HG03108 (cell line): ENCODE results near the gene C11orf24.

ENCODE experiments used
- ATAC-seq: cut with Tn5 transposase; IDR thresholded peaks from one replicate; pipeline ENCODE4 v1.9.1; 2021; ENCODE audit warnings: moderate library complexity; ENCODE audit not compliant: unreplicated experiment

C11orf24 gene

GRCh38 chr11:68271023-68271780, 571 bp downstream of the C11orf24 start:
- ATAC-seq: no peak

GRCh38 chr11:68270196-68271022, 1.4 kb downstream of the C11orf24 start:
- ATAC-seq: no peak

GRCh38 chr11:68269414-68270081, 2.2 kb downstream of the C11orf24 start:
- no peak for ATAC-seq

GRCh38 chr11:68267881-68268240, 3.9 kb downstream of the C11orf24 start:
- ATAC-seq: no peak

- no peak for ATAC-seq
Observed at GRCh38 chr11:68266936-68267880, 4.6 kb downstream of the C11orf24 start.

GRCh38 chr11:68266121-68266891, 5.5 kb downstream of the C11orf24 start:
- ATAC-seq: peak; percentile 71

- no peak for ATAC-seq
Observed at GRCh38 chr11:68264741-68265540, 6.8 kb downstream of the C11orf24 start.

- no peak for ATAC-seq
Observed at GRCh38 chr11:68264244-68264643, 7.5 kb downstream of the C11orf24 start.

GRCh38 chr11:68263444-68264035, 8.2 kb downstream of the C11orf24 start:
- ATAC-seq: no peak

GRCh38 chr11:68262544-68262827, 9.3 kb downstream of the C11orf24 start:
- ATAC-seq: no peak

- no peak for ATAC-seq
Observed at GRCh38 chr11:68261749-68262543, 9.8 kb downstream of the C11orf24 start.

GRCh38 chr11:68261006-68261405, 10.8 kb downstream of the C11orf24 start:
- no peak for ATAC-seq

GRCh38 chr11:68260484-68260883, 11.3 kb downstream of the C11orf24 start:
- no peak for ATAC-seq

- ATAC-seq: no peak
Observed at GRCh38 chr11:68259122-68259959, 12.4 kb downstream of the C11orf24 start.

GRCh38 chr11:68258363-68258765, 13.4 kb downstream of the C11orf24 start:
- no peak for ATAC-seq

GRCh38 chr11:68257477-68258362, 14.1 kb downstream of the C11orf24 start:
- no peak for ATAC-seq
